GM19438 (cell line): ENCODE measurements around the gene CD82.
"Not testable (repeated sequence)": the region's sequence is repeated elsewhere in the genome, so short reads cannot be mapped to it uniquely, and the experiment has no call there.

Experiments used
- ATAC-seq: cut with Tn5 transposase; IDR thresholded peaks from one replicate; pipeline ENCODE4 v1.9.1; 2021; ENCODE audit warnings: low read depth; ENCODE audit not compliant: unreplicated experiment

Gene CD82

DNA sequence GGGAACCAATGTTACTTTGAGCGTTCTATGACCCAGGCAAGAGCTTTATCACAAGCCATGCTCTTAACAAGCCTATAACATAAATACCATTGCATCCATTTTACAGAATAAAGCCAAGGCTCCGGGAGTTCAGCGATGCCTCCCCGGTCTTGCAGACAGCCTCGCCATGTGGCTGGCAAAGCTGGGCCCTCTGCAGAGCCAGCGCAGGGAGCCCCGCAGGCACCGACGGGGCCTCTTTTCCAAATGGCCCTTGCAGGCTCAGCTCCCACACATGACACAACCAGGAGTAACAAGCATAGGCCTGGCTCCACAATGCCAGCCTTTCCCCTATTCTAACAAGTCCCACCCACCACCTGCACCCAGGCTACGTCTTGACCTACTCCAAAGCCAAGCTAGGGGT lies 89.1 kb downstream of the CD82 start:
- ATAC-seq = no peak

DNA sequence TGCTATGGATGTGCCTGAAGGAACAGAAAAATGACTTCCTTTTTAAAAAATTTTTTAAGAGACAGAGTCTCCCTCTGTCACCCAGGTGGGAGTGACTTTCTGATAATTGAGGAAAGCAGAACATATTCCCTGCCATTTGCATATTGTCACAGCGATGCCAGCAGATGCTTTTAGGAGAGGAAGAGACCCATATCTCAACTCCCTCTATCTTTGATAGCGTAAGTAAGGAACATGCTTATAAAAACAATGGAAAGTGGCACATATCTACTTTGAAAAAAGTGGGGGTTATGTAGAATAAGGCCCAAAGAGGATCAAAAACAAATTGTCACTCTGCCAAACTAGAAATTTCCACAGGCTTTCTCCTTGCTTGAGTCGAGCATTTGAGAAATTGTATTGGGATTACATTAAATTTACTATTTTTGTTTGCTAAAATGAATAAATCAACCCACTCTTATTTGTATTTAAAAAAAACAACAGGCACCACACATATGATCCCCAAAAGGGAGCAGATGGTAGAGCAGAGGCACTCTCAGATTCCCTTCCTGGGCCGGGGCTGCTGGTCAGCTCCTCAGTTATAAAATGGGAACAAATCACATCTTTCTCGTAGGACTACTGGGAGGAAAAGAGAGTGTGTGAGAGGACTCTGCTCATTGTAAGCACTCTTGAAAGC lies 92.5 kb downstream of the CD82 start:
- ATAC-seq = no peak

DNA sequence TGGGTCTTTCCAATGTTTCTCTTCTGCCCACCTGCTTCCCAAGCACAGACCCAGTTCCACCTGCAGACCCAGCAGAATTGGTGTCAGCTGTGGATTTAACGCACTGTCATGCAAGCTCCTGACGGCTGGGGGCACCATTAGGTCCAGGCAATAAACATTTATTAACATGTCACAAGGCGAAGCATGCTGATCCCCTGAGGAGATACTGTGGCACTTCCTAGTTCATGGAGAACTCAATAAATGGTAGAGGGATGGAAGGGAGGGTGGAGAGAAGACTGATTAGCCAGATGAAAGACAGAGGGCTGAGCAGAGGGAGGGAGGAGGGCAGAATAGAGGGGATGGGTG lies 93.0 kb downstream of the CD82 start:
- ATAC-seq = no peak

DNA sequence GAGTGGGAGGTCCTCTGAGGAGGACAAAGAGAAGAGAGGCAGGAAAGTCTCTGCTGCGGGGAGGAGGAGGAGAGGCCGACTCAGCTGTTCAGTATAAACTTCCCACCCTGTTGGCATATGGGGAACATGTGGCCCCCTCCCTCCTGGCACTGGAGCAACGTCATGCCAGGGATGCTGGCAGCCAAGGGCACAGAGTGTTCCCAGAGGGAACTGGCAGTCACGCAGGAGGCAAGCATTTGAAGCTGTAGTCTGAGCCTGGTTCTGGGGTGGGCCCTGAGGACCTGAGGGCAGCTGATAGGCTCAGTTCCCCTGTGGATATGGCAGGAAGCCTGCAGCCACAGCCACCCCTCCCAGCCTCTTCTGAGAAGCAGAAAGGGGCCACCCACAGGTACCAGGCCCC lies 94.2 kb downstream of the CD82 start:
- no peak for ATAC-seq

DNA sequence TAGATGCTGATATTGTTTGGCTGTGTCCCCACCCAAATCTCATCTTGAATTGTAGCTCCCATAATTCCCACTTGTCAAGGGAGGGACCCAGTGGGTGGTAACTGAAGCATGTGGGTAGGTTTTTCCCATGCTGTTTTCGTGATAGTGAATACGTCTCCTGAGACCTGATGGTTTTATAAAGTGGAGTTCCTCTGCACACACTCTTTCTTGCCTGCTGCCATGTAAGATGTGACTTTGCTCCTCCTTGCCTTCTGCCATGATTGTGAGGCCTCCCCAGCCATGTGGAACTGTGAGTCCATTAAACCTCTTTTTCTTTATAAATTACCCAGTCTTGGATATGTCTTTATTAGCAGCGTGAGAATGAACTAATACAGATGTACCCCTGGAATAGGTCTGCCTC lies 95.1 kb downstream of the CD82 start:
- not testable (repeated sequence) for ATAC-seq

DNA sequence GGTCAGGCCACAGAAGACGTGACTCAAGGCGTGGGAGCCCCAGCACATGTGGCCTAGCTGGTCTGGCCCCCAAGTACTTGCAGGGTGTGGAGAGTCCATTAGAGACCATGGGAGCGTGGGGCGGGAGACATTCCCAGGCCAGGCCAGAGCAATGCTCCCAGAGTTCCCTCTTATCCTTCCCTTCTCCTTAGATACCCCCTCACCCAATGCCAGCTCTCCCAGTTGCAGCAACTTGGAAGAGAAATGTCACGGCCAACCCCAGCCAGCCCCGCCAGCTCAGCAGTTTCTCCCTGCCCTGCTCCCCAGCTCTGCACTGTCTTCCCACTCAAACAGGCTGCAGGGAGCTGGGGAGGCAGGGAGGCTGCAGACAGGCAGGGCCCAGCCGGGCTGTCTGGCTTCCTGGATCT lies 95.9 kb downstream of the CD82 start:
- ATAC-seq = no peak
